OCI-LY7 (cell line): ENCODE data around the gene ANKRD13A. TPM values are rescaled to one million over a fixed set of nuclear protein-coding genes. Genes with fewer than 3 reads are reported as not detected.
A peak's percentile ranks its signal among the peaks of the same experiment; 100 is the strongest.

ENCODE experiments used
- BruUV-seq: library from RNA; stranded (reverse); fragments of 400-500 nt; replicated peaks from 2 replicates; lab custom pipeline; 2021; lab: Mats Ljungman, UMichigan
- CTCF ChIA-PET: fragments of 300-600 bp; sonication (Branson Sonifier 250); formaldehyde crosslinking; loops from one replicate; lab custom pipeline; 2022; ENCODE audit warnings: antibody characterized with exemption; ENCODE audit not compliant: unreplicated experiment; lab: Charles Lee
- POLR2A ChIA-PET: fragments of 300-600 bp; sonication (Branson Sonifier 250); formaldehyde crosslinking; loops from one replicate; lab custom pipeline; 2022; ENCODE audit warnings: antibody characterized with exemption; lab: Charles Lee
- DNase-seq: peaks from one replicate; pipeline ENCODE4 v3.0.0-alpha.2; 2015; ENCODE audit warnings: low spot score
- H2AFZ ChIP-seq: fragments of 200-600 bp; sonication (generic), shearing (Covaris generic); 2 replicates; pipeline ENCODE4 v1.6.1; 2014; ENCODE audit warnings: mild to moderate bottlenecking, antibody characterized with exemption, low read length, moderate library complexity
- H3K27ac ChIP-seq: fragments of 200-600 bp; sonication (generic); 2 replicates; pipeline ENCODE4 v1.5.1; 2014; ENCODE audit warnings: mixed run types, low read depth, mild to moderate bottlenecking, moderate library complexity, low read length, inconsistent platforms; ENCODE audit not compliant: poor library complexity, severe bottlenecking
- H3K36me3 ChIP-seq: fragments of 200-600 bp; sonication (generic); 2 replicates; pipeline ENCODE4 v1.6.1; 2014; ENCODE audit warnings: mild to moderate bottlenecking, antibody characterized with exemption, low read length, moderate library complexity, mixed read lengths; ENCODE audit not compliant: insufficient read depth
- H3K4me1 ChIP-seq: fragments of 200-600 bp; sonication (generic); 2 replicates; pipeline ENCODE4 v1.5.1; 2014; ENCODE audit warnings: mild to moderate bottlenecking, low read length; ENCODE audit not compliant: insufficient read depth, poor library complexity, severe bottlenecking
- H3K4me2 ChIP-seq: fragments of 200-600 bp; sonication (generic); 2 replicates; pipeline ENCODE4 v1.6.1; 2014; ENCODE audit warnings: mild to moderate bottlenecking, low read length
- H3K4me3 ChIP-seq: fragments of 200-600 bp; sonication (generic); 2 replicates; pipeline ENCODE4 v1.5.1; 2014; ENCODE audit warnings: mild to moderate bottlenecking, low read depth, low read length; ENCODE audit not compliant: poor library complexity, severe bottlenecking
- H3K79me2 ChIP-seq: fragments of 200-600 bp; sonication (generic); 2 replicates; pipeline ENCODE4 v1.6.1; 2016; ENCODE audit warnings: low read depth, mild to moderate bottlenecking, low read length, moderate library complexity, mixed read lengths; ENCODE audit not compliant: insufficient read depth
- H3K9me2 ChIP-seq: fragments of 200-600 bp; sonication (generic); 2 replicates; pipeline ENCODE4 v1.6.1; 2016; ENCODE audit warnings: mild to moderate bottlenecking, low read length, mixed read lengths; ENCODE audit not compliant: insufficient read depth
- H3K9me3 ChIP-seq: fragments of 200-600 bp; sonication (generic); 2 replicates; pipeline ENCODE4 v1.6.1; 2014; ENCODE audit warnings: mild to moderate bottlenecking, mixed run types, low read length, mixed read lengths
- H4K20me1 ChIP-seq: fragments of 200-600 bp; sonication (generic); 2 replicates; pipeline ENCODE4 v1.6.1; 2014; ENCODE audit warnings: mild to moderate bottlenecking, antibody characterized with exemption, low read length, moderate library complexity, mixed read lengths; ENCODE audit not compliant: insufficient read depth
- EZH2phosphoT487 ChIP-seq: fragments of 200-600 bp; sonication (generic); IDR thresholded peaks from 2 replicates; pipeline ENCODE4 v1.6.1; 2018; ENCODE audit warnings: low read depth, borderline replicate concordance, mild to moderate bottlenecking, mixed run types, antibody characterized with exemption, low read length, moderate library complexity, mixed read lengths
- intact Hi-C: fragments of 100-400 bp; cut with micrococcal nuclease; formaldehyde crosslinking; loops from one replicate; pipeline ENCODE4 v1.10.0; 2022; ENCODE audit not compliant: unreplicated experiment
- total RNA-seq, 2 experiments: library from RNA; depleted of rRNA in 1 of 2; stranded (reverse); fragments of >200 nt in 1 of 2; shearing (Covaris generic) in 1 of 2; gene quantifications; 2 replicates each; pipeline ENCODE4 v1.2.3, GENCODE V29; 2014 to 2022
- TF ChIP-seq, protein P1 (sequence below): fragments of 200-600 bp; sonication (generic); conservative IDR thresholded peaks from 2 replicates; pipeline ENCODE4 v1.5.1; 2014; ENCODE audit warnings: mild to moderate bottlenecking, antibody characterized with exemption, low read length, moderate library complexity, mixed read lengths

ANKRD13A gene
- total RNA-seq, 2 experiments from 2014 or later: 140 to 216 TPM

DNA sequence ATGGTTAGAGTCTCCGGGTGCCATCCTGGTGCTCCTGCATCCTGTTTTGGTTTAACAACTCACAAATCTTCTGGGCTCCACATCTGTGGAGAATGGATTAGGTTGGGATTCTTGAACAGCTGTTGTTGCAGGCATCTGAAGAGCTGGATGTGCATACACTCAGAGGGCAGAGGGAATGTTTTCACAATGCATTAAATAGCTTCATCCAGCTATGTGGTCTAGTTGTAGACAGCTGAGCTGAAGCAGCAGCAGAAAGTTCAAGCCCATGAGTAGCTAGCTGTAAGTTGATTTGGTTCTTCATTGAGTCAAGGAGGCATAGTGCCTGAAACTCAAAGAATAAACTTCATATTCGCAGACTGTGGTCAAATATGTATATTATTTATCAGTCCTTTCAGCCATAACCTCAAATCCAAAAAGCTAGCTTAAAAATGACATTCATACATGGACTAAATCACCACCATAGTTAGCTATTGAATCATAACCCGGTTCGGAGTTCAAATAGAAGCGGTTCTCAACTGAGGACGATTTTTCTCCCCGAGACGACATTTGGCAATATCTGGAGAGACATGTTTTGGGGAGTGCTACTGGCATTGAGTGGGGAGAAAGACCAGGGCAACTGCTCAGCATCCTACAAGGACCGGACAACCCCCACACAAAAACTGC is 858 bp upstream of the ANKRD13A start:
- H3K4me2 ChIP-seq: peak overlapping the region; percentile 91
- H2AFZ ChIP-seq: peak overlapping the region; percentile 58; the same call in 1 of the 2 replicates
- peak overlapping the region; percentile 96 for H3K4me3 ChIP-seq
- peaks cover 71% of the 10 kb centered on the region for H3K79me2 ChIP-seq
- no peak for TF ChIP-seq EZH2phosphoT487
- TF ChIP-seq, protein P1, sequence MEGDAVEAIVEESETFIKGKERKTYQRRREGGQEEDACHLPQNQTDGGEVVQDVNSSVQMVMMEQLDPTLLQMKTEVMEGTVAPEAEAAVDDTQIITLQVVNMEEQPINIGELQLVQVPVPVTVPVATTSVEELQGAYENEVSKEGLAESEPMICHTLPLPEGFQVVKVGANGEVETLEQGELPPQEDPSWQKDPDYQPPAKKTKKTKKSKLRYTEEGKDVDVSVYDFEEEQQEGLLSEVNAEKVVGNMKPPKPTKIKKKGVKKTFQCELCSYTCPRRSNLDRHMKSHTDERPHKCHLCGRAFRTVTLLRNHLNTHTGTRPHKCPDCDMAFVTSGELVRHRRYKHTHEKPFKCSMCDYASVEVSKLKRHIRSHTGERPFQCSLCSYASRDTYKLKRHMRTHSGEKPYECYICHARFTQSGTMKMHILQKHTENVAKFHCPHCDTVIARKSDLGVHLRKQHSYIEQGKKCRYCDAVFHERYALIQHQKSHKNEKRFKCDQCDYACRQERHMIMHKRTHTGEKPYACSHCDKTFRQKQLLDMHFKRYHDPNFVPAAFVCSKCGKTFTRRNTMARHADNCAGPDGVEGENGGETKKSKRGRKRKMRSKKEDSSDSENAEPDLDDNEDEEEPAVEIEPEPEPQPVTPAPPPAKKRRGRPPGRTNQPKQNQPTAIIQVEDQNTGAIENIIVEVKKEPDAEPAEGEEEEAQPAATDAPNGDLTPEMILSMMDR: no peak
- peaks cover 9% of the 10 kb centered on the region; the same call in 1 of the 2 replicates for H4K20me1 ChIP-seq
- peaks cover 25% of the 10 kb centered on the region for H3K36me3 ChIP-seq
- BruUV-seq: no TSS peak
- intact Hi-C loops: loop anchor here (2.0 kb wide), 1 partner anchor 50 kb away; the partner anchor contains the start of gene C12orf76
- H3K9me2 ChIP-seq: no peaks in the 10 kb centered on the region
- CTCF ChIA-PET: no interaction called here
- peak; percentile 59 for DNase-seq
- peak overlapping the region; percentile 92 for H3K27ac ChIP-seq
- H3K9me3 ChIP-seq: no peaks in the 10 kb centered on the region
- peaks cover 55% of the 10 kb centered on the region for H3K4me1 ChIP-seq
- POLR2A ChIA-PET: interaction anchor here (0.6 to 3.5 kb wide), 8 partner anchors 9 to 284 kb away, joined by 3 to 48 read pairs (median 4); no protein-coding TSS in a partner anchor

DNA sequence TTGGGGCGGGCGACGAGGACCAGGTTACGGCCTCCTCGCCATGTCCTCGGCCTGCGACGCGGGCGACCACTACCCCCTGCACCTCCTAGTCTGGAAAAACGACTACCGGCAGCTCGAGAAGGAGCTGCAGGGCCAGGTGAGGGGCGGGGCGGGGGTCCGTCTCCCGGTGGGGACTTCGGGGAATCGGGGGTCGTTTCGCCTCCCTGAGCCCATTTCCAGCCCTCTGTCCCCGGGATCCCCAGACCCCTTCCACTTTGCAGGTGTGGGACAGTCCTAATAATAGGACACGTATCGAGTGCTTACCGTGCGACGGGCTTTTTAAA is 380 bp downstream of the ANKRD13A start:
- H3K4me1 ChIP-seq: peaks cover 61% of the 10 kb centered on the region
- CTCF ChIA-PET: interaction anchor here (0.6 kb wide), 1 partner anchor 46 kb away, joined by 9 read pairs; no protein-coding TSS in a partner anchor
- no peaks in the 10 kb centered on the region for H3K9me2 ChIP-seq
- peak overlapping the region; percentile 92 for H3K27ac ChIP-seq
- peak overlapping the region; percentile 96 for H3K4me3 ChIP-seq
- POLR2A ChIA-PET: interaction anchor here (0.6 to 3.5 kb wide), 4 partner anchors 12 to 1775 kb away, joined by 3 to 48 read pairs (median 5); no protein-coding TSS in a partner anchor
- H3K79me2 ChIP-seq: peaks cover 71% of the 10 kb centered on the region
- TF ChIP-seq, protein P1: no peak
- BruUV-seq: no TSS peak
- no peak for DNase-seq
- no peaks in the 10 kb centered on the region for H4K20me1 ChIP-seq
- H3K4me2 ChIP-seq: peak overlapping the region; percentile 91
- no peak overlapping the region for H2AFZ ChIP-seq
- peaks cover 30% of the 10 kb centered on the region for H3K36me3 ChIP-seq
- intact Hi-C loops: loop anchor here (2.0 kb wide), 1 partner anchor 49 kb away; the partner anchor contains the start of gene C12orf76
- H3K9me3 ChIP-seq: no peaks in the 10 kb centered on the region
